ENCODE measurements around the gene FAM168A. TPM values are rescaled to one million over a fixed set of nuclear protein-coding genes. Genes with fewer than 3 reads are reported as not detected.

The FAM168A gene
- total RNA-seq, 1 experiment from 2014 or later: 21.1 TPM

DNA sequence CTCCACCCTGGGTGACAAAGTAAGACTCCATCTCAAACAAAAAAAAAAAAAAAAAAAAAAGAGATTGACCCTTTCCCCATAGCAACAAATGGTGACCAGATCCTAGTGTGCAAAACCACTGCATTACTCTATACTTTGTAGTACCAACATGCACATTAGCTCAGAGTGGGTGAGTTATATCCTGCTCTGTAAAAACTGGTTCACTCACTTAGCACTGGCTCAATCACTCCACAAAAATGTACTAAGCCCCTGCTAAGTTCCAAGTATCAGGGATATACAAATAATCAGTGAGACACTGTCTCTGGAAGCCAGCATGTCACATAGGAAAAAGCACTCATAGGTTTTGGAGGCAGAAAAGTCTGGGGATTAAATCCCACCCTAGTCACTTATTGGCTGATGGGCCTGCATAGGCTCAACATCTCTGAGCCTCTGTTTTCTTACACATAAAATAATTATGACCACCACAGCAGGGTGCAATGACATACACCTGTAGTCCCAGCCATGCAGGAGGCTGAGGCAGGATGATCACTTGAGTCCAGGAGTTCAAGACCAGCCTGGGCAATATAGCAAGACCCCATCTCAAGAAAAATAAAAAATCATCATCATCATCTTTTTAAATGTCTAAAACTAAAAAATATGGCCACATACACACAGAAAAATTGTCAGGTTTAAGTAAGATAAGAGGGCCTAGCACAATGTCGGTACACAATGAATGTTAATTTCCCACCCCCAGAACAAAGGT, 11.9 kb downstream of the FAM168A start:
- Histone ChIP-seq H3K9ac (ENCODE audit: extremely low read depth, insufficient read length, low read length) (no peak overlapping the region), H4K20me1 (ENCODE audit: control insufficient read depth, insufficient read depth, insufficient read length) (no peaks in the 10 kb centered on the region)
- no CpG with 5 or more reads among the region's 1 CpG for WGBS (ENCODE audit: extremely low coverage, insufficient read length, low lambda C conversion rate)

More for the DNA sequence above, 11.9 kb downstream of the FAM168A start:
- Histone ChIP-seq H3K56ac (ENCODE audit: insufficient read length, low read depth, low read length) (no peak overlapping the region), H2BK5ac (ENCODE audit: insufficient read length, low read length) (no peak overlapping the region), H3K4ac (ENCODE audit: low read depth, low read length) (no peak overlapping the region), H3K4me1 (ENCODE audit: insufficient read depth, low read length) (no peaks in the 10 kb centered on the region), H2AK5ac (ENCODE audit: insufficient read length, low read length) (no peak overlapping the region), H3K9me3 (ENCODE audit: control insufficient read depth, low read depth, low read length) (no peaks in the 10 kb centered on the region), H2BK20ac (ENCODE audit: low read depth, low read length, poor library complexity, severe bottlenecking) (no peak overlapping the region), H3T11ph (ENCODE audit: low read length) (no peak overlapping the region), H3K23me2 (ENCODE audit: insufficient read length, low read depth, low read length, poor library complexity, severe bottlenecking) (no peaks in the 10 kb centered on the region), H3K4me2 (ENCODE audit: insufficient read depth, insufficient read length, low read length) (no peak overlapping the region), H3K27me3 (ENCODE audit: insufficient read depth, low read length) (no peaks in the 10 kb centered on the region), H4K91ac (ENCODE audit: insufficient read length, low read depth, low read length) (no peak overlapping the region), H2BK15ac (ENCODE audit: low read depth, low read length) (no peak overlapping the region), H4K5ac (ENCODE audit: insufficient read length, low read depth, low read length) (no peak overlapping the region), H4K8ac (replicated peaks; ENCODE audit: insufficient read length, low read depth, low read length) (no peak overlapping the region), H3K14ac (ENCODE audit: insufficient read depth, low read length) (no peak overlapping the region), H3K18ac (ENCODE audit: insufficient read length, low read depth, low read length) (no peak overlapping the region), H3K23ac (ENCODE audit: insufficient read length, low read depth, low read length) (no peak overlapping the region), H3K79me2 (ENCODE audit: insufficient read depth, low read length) (no peaks in the 10 kb centered on the region; the same call in 1 of the 2 replicates), H2AFZ (ENCODE audit: low read length) (no peak overlapping the region), H3K79me1 (ENCODE audit: insufficient read depth, low read depth, low read length, poor library complexity, severe bottlenecking) (peaks cover 9% of the 10 kb centered on the region), H3K27ac (ENCODE audit: insufficient read length, low read depth, low read length) (no peak overlapping the region), H2BK12ac (ENCODE audit: insufficient read length, low read depth, low read length) (no peak overlapping the region), H2BK120ac (ENCODE audit: low read depth, low read length, poor library complexity, severe bottlenecking) (no peak overlapping the region)
- Mint-ChIP-seq H3K4me1 (peaks cover 5 to 6% of the 10 kb centered on the region in 2 experiments), H3K27me3 (ENCODE audit: low read depth) (no peaks in the 10 kb centered on the region), H3K4me3 (no peak overlapping the region), H3K36me3 (ENCODE audit: insufficient read depth in 1 of 3, low read depth in 3 of 3) (peaks cover 3 to 7% (median 4%) of the 10 kb centered on the region in 3 experiments; a peak in 5 of 7 replicates), H3K9me3 (no peaks in the 10 kb centered on the region), H3K27ac (no peak overlapping the region)
- DNase-seq: no peak
- TF ChIP-seq, protein P1, sequence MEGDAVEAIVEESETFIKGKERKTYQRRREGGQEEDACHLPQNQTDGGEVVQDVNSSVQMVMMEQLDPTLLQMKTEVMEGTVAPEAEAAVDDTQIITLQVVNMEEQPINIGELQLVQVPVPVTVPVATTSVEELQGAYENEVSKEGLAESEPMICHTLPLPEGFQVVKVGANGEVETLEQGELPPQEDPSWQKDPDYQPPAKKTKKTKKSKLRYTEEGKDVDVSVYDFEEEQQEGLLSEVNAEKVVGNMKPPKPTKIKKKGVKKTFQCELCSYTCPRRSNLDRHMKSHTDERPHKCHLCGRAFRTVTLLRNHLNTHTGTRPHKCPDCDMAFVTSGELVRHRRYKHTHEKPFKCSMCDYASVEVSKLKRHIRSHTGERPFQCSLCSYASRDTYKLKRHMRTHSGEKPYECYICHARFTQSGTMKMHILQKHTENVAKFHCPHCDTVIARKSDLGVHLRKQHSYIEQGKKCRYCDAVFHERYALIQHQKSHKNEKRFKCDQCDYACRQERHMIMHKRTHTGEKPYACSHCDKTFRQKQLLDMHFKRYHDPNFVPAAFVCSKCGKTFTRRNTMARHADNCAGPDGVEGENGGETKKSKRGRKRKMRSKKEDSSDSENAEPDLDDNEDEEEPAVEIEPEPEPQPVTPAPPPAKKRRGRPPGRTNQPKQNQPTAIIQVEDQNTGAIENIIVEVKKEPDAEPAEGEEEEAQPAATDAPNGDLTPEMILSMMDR (conservative IDR thresholded peaks at IDR 0.05): no peak
